ENCODE measurements around the gene SNX8.

Gene SNX8

DNA sequence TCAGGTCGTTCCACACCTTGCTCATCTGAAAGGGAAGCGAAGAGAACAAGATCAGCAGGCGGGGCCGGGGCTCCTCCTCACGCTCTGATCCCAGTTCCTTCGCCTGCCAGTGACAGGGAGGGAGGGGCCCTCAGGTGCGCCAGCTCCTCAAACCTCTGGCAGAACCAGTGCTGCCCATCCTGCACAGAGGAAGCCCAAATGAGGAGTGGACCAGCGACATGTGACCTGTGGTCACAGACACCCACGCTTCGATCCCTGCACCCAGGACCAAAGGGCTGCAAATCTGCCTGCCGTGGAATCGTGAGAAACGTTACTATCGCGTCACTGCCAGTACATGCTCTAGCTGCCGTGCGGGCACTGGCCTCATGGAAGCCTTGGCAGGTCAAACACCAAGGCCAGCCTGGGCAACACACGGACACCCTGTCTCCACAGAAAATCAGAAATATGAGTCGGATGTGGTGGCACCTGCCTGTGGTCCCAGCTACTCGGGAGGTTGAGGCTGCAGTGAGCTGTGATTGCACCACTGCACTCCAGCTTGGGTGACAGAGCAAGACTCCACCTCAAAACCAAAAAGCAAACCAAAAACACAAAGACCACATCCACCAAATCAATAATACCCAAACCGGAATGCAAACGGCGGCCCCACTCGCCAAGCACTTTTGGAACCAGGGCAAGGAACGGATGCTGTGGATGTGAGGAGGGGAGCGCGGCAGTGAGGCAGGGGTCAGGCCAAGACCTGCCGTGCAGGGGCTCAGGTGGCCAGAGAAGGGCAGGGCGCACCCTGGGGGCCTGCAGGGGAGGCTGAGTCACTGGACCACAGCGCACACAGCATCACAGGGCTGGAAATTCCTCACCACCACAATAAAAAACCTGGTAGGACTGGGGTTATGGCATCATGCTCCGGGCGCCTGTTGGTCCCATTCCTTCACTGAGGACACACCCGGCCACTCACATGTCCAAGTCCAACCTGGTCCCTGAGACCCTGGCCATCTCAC is 58.8 kb downstream of the SNX8 start:
- H3K4me3 ChIP-seq (ENCODE audit: low read depth, low read length): no peak overlapping the region
- TF ChIP-seq, protein P1, sequence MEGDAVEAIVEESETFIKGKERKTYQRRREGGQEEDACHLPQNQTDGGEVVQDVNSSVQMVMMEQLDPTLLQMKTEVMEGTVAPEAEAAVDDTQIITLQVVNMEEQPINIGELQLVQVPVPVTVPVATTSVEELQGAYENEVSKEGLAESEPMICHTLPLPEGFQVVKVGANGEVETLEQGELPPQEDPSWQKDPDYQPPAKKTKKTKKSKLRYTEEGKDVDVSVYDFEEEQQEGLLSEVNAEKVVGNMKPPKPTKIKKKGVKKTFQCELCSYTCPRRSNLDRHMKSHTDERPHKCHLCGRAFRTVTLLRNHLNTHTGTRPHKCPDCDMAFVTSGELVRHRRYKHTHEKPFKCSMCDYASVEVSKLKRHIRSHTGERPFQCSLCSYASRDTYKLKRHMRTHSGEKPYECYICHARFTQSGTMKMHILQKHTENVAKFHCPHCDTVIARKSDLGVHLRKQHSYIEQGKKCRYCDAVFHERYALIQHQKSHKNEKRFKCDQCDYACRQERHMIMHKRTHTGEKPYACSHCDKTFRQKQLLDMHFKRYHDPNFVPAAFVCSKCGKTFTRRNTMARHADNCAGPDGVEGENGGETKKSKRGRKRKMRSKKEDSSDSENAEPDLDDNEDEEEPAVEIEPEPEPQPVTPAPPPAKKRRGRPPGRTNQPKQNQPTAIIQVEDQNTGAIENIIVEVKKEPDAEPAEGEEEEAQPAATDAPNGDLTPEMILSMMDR (IDR thresholded peaks at IDR 0.05; ENCODE audit: borderline replicate concordance, insufficient read depth, low read depth, low read length): no peak

DNA sequence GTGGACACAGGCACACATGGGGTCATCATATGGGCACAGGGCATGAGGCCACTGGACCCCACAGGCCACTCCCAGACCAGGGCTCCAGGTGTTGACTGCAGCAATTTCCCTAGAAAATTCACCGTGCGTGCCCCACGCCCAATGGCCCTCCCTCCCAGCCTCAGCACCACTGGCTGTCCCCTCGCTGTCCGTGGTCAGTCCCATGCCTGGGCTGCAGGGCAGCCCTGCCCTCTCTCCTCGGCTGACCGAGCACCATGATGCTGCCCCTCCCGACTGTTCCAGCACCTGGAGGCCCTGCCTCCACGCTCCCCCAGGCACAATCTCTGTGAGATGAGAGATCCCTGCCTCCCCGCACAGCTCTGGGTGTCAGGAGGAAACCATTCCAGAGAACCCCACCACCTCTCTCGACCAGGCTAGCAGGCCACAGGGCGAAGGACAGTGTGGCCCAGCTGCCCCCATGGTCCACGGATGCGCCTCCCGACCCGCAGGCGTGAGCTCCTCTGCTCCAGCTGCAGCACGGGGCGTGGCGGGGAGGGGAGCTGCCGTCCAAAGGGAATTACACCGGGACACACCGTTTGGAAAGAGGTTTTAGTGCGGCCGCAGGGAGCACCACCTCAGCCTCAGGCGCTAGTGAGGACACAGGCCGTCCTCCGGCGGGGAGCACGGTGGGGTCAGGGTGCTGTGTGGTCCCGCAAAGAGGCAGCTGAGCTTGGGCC is 59.7 kb downstream of the SNX8 start:
- H3K4me3 ChIP-seq (ENCODE audit: low read depth, low read length): no peak overlapping the region
- TF ChIP-seq, protein P1 (IDR thresholded peaks at IDR 0.05; ENCODE audit: borderline replicate concordance, insufficient read depth, low read depth, low read length): no peak

DNA sequence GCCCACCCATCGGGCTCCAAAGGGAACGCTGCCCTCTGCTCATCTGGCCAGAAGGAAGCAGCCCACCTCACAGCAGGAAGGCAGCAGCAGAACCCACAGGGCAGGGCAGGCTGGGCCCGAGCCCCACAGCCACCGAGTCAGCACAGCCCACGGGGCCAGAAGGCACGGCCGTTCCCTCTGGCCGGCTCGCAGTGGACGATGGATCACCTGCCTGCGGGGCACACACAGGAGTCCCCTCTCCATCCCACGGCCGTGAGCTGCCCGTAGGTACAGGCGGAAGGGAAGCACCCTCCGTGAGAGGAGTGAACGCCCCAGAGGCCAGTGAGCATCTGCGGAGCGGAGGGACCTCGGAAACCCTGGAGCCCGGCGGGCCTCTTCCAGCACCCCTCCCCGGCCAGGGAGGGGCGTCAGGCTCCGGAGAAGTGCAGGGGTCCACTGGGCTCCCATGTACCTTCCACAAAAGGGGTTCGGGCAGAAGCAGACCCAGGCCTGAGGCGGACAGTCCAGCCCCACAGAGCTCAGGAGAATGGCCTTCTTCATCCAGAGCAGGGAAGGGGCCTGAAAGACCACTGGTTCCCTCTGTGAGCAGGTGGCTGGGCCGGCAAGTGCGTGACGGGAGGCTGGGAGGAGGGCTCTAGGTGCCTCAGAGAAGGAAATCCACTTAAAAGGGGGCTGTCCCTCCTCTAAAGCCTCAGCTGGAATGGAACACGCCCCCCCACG is 60.6 kb downstream of the SNX8 start:
- TF ChIP-seq, protein P1 (IDR thresholded peaks at IDR 0.05; ENCODE audit: borderline replicate concordance, insufficient read depth, low read depth, low read length): no peak
- no peak overlapping the region for H3K4me3 ChIP-seq (ENCODE audit: low read depth, low read length)

DNA sequence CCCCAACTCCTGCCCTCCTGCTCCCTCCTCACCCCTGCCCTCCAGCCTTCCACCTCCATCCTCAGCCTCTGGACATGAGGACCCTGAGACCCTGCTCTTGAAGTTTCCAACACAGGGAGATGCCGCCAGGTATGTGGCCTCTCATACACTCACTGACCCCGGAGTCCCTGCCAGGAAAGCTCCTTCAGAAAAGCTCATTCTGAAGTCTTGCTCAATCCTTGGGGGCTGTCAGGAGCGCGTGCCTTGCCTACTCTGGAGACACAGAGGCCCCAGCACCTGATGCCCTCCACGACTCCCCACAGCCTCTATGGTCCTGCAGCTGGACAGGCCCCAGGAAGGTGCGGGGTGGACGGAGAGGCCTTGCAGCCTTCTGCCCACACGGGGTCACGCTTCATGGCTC is 61.2 kb downstream of the SNX8 start:
- TF ChIP-seq, protein P1 (IDR thresholded peaks at IDR 0.05; ENCODE audit: borderline replicate concordance, insufficient read depth, low read depth, low read length): no peak
- no peak overlapping the region for H3K4me3 ChIP-seq (ENCODE audit: low read depth, low read length)

DNA sequence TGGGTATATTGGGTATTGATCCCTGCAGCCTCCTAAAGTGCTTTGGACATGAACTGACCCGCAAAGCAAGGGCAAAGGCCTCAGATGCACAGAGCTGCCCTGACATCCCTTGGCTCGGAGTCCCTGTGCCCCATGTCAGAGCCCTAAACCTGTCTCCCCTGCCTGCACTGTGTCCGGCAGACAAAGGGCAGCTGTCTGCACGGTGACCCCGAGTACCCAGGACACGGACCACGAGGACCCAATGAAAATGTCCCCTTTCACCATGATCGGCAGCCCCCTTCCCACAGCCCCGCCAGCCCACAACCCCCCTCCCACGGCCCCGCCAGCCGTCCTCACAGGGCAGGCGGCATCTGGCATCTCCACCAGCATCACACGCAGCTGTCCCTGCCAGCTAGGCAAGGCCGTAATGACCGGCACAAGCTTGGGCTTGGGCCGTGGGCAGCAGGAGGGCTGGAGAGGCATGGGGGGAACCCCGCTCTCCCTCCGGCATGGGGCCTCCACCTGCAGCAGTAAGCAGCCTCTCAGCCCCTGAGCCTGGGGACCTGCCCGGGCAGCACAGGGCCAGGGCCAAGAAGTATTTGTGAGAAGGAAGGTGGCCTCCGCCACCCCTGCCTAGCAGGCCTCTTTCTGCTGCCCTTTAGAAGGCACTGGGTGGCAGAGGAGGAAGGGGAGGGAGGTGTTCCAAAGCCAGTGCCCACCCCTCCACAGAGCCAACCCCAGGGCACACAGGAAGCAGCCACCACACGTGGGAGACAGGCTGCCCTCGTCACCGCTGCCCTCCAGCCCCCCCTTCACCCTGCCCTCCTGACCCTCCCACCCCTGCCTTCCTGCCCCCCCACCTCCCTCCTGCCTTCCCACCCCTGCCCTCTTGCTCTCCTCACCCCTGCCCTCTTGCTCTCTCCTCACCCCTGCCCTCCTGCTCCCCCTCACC is 62.1 kb downstream of the SNX8 start:
- TF ChIP-seq, protein P1 (IDR thresholded peaks at IDR 0.05; ENCODE audit: borderline replicate concordance, insufficient read depth, low read depth, low read length): no peak
- no peak overlapping the region for H3K4me3 ChIP-seq (ENCODE audit: low read depth, low read length)

DNA sequence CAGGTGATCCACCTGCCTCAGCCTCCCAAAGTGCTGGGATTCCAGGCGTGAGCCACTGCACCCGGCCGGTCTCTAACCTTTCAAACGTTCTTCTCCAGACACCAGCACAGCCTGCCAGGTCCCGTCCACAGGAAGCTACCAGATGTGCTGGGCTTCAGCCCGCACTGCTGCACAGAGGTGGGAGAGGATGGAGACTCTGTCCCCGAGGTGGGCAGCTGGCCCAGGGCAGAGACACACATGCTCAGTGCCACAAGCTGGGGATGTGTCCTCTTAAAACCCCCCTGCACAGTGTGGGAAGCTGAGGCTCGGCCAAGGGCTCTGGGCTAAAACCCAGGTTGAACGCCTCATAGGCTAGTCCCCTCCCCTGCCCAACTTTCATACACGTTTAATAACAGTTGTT is 62.9 kb downstream of the SNX8 start:
- TF ChIP-seq, protein P1 (IDR thresholded peaks at IDR 0.05; ENCODE audit: borderline replicate concordance, insufficient read depth, low read depth, low read length): no peak
- no peak overlapping the region for H3K4me3 ChIP-seq (ENCODE audit: low read depth, low read length)

Measured in GM12875 (cell line).